LHCN-M2 (cell line): ENCODE data around the gene UBE2QL1. TPM values are rescaled to one million over a fixed set of nuclear protein-coding genes. Genes with fewer than 3 reads are reported as not detected.

Source experiments
- DNase-seq: peaks from one replicate; pipeline ENCODE4 v3.0.0-alpha.2; 2012; ENCODE audit warnings: low read depth
- polyA plus RNA-seq: library from polyadenylated mRNA; unstranded; fragments of >200 nt; gene quantifications from one replicate; pipeline ENCODE4 v1.2.1, GENCODE V29; 2012; ENCODE audit warnings: missing spikeins
- total RNA-seq: library from RNA; depleted of rRNA; stranded (reverse); fragments of >200 nt; gene quantifications from 2 replicates; pipeline ENCODE4 v1.2.3, GENCODE V29; 2014; rRNA removed

The UBE2QL1 gene
- total RNA-seq = not detected in 2 replicates
- not detected for polyA plus RNA-seq

- DNase-seq = peak; percentile 3
Measured at GRCh38 chr5:6448622-6449464, at the start of gene UBE2QL1. TSS of gene UBE2QL1 (plus strand) at chr5:6448859. CDS start at chr5:6448894, 35 bp downstream.

- DNase-seq = peak; percentile 31
Measured at GRCh38 chr5:6399980-6400910, 48.4 kb upstream of the UBE2QL1 start.

- DNase-seq = no peak
Measured at GRCh38 chr5:6401410-6401809, 47.2 kb upstream of the UBE2QL1 start.

GRCh38 chr5:6402939-6403338 lies 45.7 kb upstream of the UBE2QL1 start:
- DNase-seq = no peak

GRCh38 chr5:6403416-6403815 lies 45.2 kb upstream of the UBE2QL1 start:
- DNase-seq = no peak

- peak; percentile 54 for DNase-seq
Measured at GRCh38 chr5:6404129-6404528, 44.5 kb upstream of the UBE2QL1 start.

- DNase-seq = no peak
Measured at GRCh38 chr5:6405591-6405990, 43.1 kb upstream of the UBE2QL1 start.

GRCh38 chr5:6407558-6408259 lies 41.0 kb upstream of the UBE2QL1 start:
- no peak for DNase-seq

- no peak for DNase-seq
Measured at GRCh38 chr5:6408260-6408596, 40.4 kb upstream of the UBE2QL1 start.

GRCh38 chr5:6408627-6409446 lies 39.8 kb upstream of the UBE2QL1 start:
- DNase-seq = no peak

GRCh38 chr5:6410421-6410820 lies 38.2 kb upstream of the UBE2QL1 start:
- no peak for DNase-seq

GRCh38 chr5:6411141-6411540 lies 37.5 kb upstream of the UBE2QL1 start:
- no peak for DNase-seq

- DNase-seq = no peak
Measured at GRCh38 chr5:6412811-6413210, 35.8 kb upstream of the UBE2QL1 start.

GRCh38 chr5:6417657-6418056 lies 31.0 kb upstream of the UBE2QL1 start:
- DNase-seq = no peak

GRCh38 chr5:6418679-6419276 lies 29.9 kb upstream of the UBE2QL1 start:
- no peak for DNase-seq

- DNase-seq = no peak
Measured at GRCh38 chr5:6419340-6419852, 29.3 kb upstream of the UBE2QL1 start.

- no peak for DNase-seq
Measured at GRCh38 chr5:6423327-6424109, 25.1 kb upstream of the UBE2QL1 start.

GRCh38 chr5:6424110-6424659 lies 24.5 kb upstream of the UBE2QL1 start:
- no peak for DNase-seq

GRCh38 chr5:6424700-6425099 lies 24.0 kb upstream of the UBE2QL1 start:
- no peak for DNase-seq
